ENCODE measurements around the gene RAB33B. TPM values are rescaled to one million over a fixed set of nuclear protein-coding genes. Genes with fewer than 3 reads are reported as not detected.

The RAB33B gene
- total and polyA plus RNA-seq, 10 of the 15 experiments (the other 5 are each of a cell fraction or from before 2014, with no cell fraction given) = 3.2 to 10.7 (median 7.5) TPM

GRCh38 chr4:139514382-139515059, 60.6 kb downstream of the RAB33B start:
- no peaks in the 10 kb centered on the region for H3K27me3 ChIP-seq (replicated peaks in 1 of 2; ENCODE audit: control insufficient read depth in 2 of 2, insufficient read depth in 2 of 2, low read length in 1 of 2)
- WGBS (ENCODE audit: insufficient coverage, insufficient replicate concordance, low lambda C conversion rate, missing lambda C conversion rate) = 48% methylated on average over 8 of the region's 8 CpGs
- no peak for TF ChIP-seq KAT2A (conservative IDR thresholded peaks at IDR 0.05; ENCODE audit: control insufficient read depth, low read depth, low read length)
- no peak for TF ChIP-seq ATF7 (IDR thresholded peaks at IDR 0.05; ENCODE audit: low read depth)
- no peak for TF ChIP-seq PAX8 (IDR thresholded peaks at IDR 0.05)
- no peak for TF ChIP-seq YY1 (IDR thresholded peaks at IDR 0.05; ENCODE audit: low read depth, low read length)
- no peak for TF ChIP-seq IKZF2 (IDR thresholded peaks at IDR 0.05)
- TF ChIP-seq PBX3 (IDR thresholded peaks at IDR 0.05; ENCODE audit: insufficient replicate concordance, low read depth, low read length) = no peak
- no peak for TF ChIP-seq SMAD1 (IDR thresholded peaks at IDR 0.05; ENCODE audit: low read depth, partially characterized antibody)
- no peak for TF ChIP-seq STAT3 (IDR thresholded peaks at IDR 0.05; ENCODE audit: low read depth, low read length)
- TF ChIP-seq JUND (IDR thresholded peaks at IDR 0.05; ENCODE audit: low read depth, low read length) = no peak
- no peak for TF ChIP-seq NFXL1 (IDR thresholded peaks at IDR 0.05; ENCODE audit: borderline replicate concordance)
- no peak for TF ChIP-seq ZNF384 (IDR thresholded peaks at IDR 0.05; ENCODE audit: borderline replicate concordance, low read depth, low read length)
- no peak for TF ChIP-seq MTA3 (IDR thresholded peaks at IDR 0.05; ENCODE audit: borderline replicate concordance, low read length)
- no peak for TF ChIP-seq ZNF24 (IDR thresholded peaks at IDR 0.05)
- TF ChIP-seq SREBF2 (IDR thresholded peaks at IDR 0.05; ENCODE audit: low read length) = no peak
- no peak for TF ChIP-seq CEBPZ (IDR thresholded peaks at IDR 0.05; ENCODE audit: low read depth, low read length)
- TF ChIP-seq POLR2A (IDR thresholded peaks at IDR 0.05; ENCODE audit: low read depth, low read length) = no peak
- no peak for ATAC-seq
- H4K20me1 ChIP-seq (ENCODE audit: control insufficient read depth, insufficient read depth) = no peaks in the 10 kb centered on the region
- BruUV-seq (replicated peaks) = no TSS peak
- H3K4me2 ChIP-seq (ENCODE audit: control insufficient read depth, insufficient read depth) = no peak overlapping the region
- ChIA-PET RAD21 (ENCODE audit: unreplicated experiment) (no interaction called here), SMC1A (ENCODE audit: uncharacterized antibody, unreplicated experiment) (interaction anchor here (1.0 to 1.3 kb wide), 2 partner anchors 10 to 16 kb away, joined by 3 to 5 read pairs; no protein-coding TSS in a partner anchor), CTCF (interaction anchor here (1.0 kb wide), 1 partner anchor 89 kb away, joined by 5 read pairs; no protein-coding TSS in a partner anchor), POLR2A (interaction anchor here (0.6 kb wide), 1 partner anchor 11 kb away, joined by 3 read pairs; no protein-coding TSS in a partner anchor)
- no peaks in the 10 kb centered on the region for H3K4me1 ChIP-seq (ENCODE audit: control insufficient read depth, insufficient read depth, low read length)
- no peaks in the 10 kb centered on the region for H3K36me3 ChIP-seq (ENCODE audit: control insufficient read depth in 2 of 2, insufficient read depth in 2 of 2, low read length in 1 of 2)
- no peak overlapping the region for H3K9ac ChIP-seq (ENCODE audit: control insufficient read depth, insufficient read depth, low read length)
- H2AFZ ChIP-seq (ENCODE audit: control insufficient read depth, low read depth, low read length) = no peak overlapping the region
- H3K9me3 ChIP-seq (replicated peaks; ENCODE audit: control insufficient read depth, insufficient read depth, low read length) = no peaks in the 10 kb centered on the region
- no peak overlapping the region for H3K4me3 ChIP-seq
- no peak overlapping the region for H3K27ac ChIP-seq (ENCODE audit: control insufficient read depth, insufficient read depth)
- in situ Hi-C loops (cut with MboI) = no loop called here
- FAIRE-seq = no peak
- intact Hi-C loops (cut with micrococcal nuclease; ENCODE audit: unreplicated experiment) = no loop called here
- DNase-seq (ENCODE audit: low read depth, low spot score) = no peak
- H3K79me2 ChIP-seq (ENCODE audit: control insufficient read depth, insufficient read depth, low read length) = no peaks in the 10 kb centered on the region

All from GM12878 (cell line).